NCI-H1105 treated with DMSO at 0.1 percent for 48 hours (cell line): ENCODE results near the gene FANK1.
"Not testable (repeated sequence)": the region's sequence is repeated elsewhere in the genome, so short reads cannot be mapped to it uniquely, and the experiment has no call there.

Experiments used
- DNase-seq: peaks from one replicate; lab custom pipeline; 2025; lab: John Stamatoyannopoulos, UW

The FANK1 gene

DNA sequence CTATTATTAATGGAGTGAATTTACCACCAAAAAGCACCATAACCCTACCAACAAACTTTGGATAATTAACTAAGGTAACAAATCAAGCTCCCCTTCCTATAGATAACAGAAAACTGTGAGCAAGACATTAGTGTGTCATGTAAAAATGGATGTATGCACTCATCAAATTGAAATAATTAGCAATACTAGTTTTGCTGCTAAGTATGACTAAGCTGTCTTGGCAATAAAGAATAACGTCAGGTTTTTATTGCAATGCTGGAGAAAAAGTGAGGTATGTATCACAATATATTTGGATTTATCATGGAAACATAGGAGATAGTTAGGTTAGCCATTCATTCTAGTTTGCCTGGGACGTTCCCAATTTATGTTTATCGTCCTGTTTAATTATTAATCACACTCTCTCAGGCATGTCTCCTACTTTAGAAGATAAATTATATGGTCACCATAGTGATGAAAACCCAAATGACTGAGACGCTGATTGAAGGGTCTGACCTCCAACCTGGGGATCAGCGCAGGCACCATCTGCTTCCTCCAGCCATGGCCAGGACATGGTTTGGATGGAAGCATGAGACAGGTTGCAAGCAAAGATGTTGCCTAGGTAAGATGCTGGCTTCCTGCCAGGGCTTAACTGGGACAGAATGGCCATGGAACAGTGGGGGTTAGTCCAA, 125.6 kb downstream of the FANK1 start:
- DNase-seq: no peak

DNA sequence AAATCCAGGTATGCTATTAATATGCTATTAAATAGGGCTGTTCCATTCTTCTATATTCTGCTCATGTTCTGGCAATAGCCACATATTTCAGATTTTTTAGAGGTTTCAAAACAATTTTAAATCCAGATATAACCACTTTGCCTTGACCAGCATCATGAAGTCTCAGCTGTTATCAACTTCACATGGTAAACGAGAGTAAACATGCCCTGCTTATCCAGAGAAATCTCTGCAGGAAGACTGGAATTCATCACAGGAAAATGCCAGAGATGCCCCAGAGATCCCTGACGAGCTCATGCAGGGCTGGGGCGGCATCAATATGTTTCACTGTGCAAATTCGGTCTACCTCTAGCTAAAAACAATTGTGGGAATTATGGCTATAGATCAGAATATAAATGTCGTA, 126.5 kb downstream of the FANK1 start:
- DNase-seq: no peak

GRCh38 chr10:126027692-126028091, 131.3 kb downstream of the FANK1 start:
- DNase-seq: no peak

DNA sequence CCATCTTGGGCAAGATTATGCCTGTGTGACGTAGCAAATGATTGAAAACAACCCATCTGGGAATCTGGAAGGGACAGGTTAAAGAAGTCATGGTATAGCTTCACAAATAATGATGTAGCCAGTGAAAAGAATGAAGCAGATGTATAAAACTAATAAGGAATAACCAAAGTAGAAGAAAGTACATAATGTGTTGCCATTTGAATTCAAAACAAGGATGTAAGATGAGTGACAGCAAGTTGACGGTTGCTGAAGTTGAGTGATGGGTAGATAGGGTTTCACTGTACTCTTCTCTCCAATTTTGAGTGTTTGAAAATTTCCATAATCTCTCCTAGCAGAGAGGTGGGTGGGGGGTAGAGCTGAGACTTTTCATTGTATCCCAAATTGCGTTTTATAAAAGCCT, 133.6 kb downstream of the FANK1 start:
- DNase-seq: no peak

DNA sequence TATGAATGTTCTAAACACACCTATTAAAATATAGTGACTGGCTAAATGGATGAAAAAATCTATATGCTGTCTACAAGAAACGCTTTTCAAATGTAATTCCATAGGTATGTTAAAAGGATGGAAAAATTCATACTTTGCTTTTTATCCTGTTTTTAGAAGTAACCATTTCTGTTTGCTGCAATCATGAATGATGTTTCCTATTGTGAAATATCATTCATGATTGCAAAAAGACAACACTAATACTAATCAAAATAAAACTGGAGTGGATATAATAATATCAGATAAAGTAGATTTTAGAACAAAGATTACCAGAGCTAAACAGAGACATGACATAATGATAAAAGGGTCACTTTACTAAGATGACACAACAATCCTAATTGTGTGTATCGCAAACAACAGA, 138.2 kb downstream of the FANK1 start:
- DNase-seq: no peak

DNA sequence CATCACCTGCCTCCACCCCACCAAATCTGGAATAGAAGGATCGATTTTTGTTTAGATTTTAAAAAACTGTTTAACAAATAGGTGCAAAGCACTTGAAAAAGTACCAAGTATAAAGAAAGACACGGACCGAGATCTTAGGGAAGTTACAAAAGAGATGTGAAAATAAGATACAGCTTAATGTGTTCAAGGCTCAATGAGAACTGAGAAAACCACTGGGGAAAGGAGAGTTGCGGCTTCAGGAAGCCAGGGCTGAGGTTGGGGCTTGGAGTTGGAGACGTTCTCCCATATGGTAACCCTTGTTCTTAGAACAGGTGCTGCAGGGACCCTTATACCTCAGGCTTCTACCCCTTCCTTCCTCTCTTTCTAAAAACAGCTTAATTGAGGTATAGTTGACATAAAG, 140.2 kb downstream of the FANK1 start:
- DNase-seq: no peak

DNA sequence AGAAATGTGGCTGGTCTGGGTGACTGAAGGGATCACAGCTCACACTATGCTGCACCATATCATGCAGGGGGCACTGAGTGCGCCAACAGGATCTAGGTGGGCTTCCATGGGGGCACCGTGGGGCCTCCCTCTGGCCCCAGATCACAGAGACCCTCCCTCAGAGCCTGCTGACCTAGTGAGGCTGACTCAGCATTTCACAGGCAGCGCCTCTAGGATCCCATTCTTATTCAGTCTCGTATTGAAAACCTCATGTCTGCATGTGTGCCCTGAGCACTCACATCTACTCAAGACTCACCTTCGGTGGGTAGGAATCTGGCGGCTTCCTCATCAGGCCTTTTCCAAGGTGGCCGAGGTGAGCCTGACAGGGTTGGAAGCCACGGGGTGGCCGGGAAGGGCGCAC, 141.6 kb downstream of the FANK1 start:
- no peak for DNase-seq

DNA sequence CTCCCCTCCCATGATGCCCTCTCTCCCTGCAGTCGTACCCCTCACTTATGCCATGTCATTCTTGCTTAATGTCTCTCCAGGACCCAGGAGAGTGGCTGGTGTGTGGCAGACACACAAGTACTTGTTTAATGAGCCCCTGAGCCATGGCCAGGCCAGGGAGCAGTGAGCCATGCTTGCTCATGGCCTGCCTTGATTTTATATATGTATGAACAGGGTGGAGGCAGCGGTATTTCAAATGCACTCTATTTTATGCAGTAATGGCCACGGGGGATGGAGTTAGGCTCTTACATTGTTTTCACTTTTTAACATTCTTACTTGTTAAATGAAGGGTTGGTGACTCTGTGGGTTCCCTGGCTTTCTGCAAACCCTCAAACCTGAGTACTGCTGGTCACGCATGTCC, 144.8 kb downstream of the FANK1 start:
- no peak for DNase-seq

- no peak for DNase-seq
These were observed 145.5 kb downstream of the FANK1 start for GRCh38 chr10:126041804-126042231.

DNA sequence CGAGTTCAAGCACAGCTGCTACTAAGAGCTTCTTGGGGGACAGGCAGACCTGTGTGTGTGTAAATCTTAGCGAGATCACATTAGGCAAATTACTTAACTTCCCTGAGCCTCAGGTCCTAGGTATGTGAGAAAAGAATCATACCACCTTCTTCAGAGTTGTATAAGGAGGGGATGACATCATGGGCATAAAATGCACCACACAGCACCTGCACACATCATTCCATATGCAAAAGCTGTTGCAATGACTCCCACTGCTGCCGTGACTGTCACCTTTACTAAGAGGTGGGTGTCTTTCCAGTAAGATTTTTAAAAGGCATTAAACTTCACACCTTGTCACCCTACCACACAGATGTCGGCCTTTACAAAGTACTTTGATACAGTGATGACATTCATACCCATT, 146.0 kb downstream of the FANK1 start:
- no peak for DNase-seq

GRCh38 chr10:126042906-126043305, 146.5 kb downstream of the FANK1 start:
- no peak for DNase-seq

DNA sequence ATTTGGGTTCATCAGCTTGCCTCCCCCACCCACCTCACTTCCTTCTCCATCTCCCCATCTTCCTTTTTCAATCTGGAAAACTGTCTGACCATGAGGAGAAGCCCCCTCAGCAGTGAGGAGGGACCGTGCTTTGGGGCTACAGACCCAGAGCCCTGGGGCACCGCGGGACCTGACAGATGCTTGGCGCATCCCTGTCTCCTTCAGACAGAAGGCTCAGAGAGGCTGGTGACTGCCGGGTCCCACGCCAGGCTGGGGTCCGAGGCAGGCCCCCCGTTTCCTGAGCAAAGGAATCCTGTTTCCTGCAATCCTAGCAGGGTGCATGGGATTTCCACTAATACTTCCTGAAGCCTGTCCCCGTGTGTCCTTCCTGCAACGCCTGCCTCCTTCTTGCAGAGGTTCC, 147.0 kb downstream of the FANK1 start:
- no peak for DNase-seq

- no peak for DNase-seq
These were observed 149.5 kb downstream of the FANK1 start for GRCh38 chr10:126045861-126046260.

DNA sequence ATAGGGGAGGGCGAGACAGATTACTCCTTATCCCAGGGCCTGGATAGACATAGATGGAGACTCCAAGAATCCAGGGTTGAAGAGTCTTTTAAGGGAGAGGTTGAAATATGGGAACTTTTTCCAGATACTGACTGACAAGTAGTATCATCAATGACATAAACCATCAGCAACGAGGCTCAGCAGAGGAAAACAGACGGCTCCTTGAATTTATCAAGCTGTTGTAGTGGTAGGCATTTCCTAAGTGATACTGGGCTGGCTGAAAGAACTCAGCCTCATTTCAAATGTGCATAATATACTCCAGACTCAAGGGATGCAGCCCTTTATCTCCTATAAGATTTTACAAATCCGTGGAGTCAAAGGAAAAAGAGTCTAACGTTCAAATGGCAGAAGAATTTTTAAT, 150.5 kb downstream of the FANK1 start:
- no peak for DNase-seq

DNA sequence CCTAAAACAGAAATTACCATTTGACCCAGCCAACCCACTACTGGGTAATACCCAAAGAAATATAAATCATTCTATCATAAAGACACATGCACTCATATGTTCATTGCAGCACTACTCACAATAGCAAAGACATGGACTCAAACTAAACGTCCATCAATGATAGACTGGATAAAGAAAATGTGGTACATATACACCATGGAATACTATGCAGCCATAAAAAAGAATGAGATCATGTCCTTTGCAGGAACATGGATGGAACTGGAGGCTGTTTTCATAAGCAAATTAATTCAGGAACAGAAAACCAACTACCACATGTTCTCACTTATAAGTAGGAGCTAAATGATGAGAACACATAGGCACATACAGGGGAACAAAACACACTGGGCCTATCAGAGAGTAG, 151.4 kb downstream of the FANK1 start:
- DNase-seq: not testable (repeated sequence)

GRCh38 chr10:126049759-126050700, 153.7 kb downstream of the FANK1 start:
- no peak for DNase-seq

DNA sequence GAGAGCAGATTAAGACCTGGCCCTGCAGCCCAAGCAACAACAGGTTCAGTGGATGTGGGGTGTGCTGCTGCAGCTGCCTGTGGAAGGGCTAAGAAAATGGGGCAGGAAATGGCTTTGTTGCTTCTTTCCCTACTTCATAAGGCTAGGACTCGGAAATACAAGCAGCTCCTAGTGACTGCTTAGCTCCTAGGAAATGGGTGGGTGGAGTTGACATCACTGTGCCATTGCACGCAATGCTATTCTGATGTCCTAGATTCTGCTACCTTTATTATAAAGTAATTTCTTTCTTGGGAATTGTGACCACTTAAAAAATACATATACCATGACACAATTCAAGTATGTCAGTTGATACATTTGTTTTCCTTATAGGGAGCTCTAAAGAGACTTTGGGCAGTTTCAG, 155.8 kb downstream of the FANK1 start:
- DNase-seq: no peak

- DNase-seq: no peak
These were observed 157.8 kb downstream of the FANK1 start for GRCh38 chr10:126054191-126054590.

DNA sequence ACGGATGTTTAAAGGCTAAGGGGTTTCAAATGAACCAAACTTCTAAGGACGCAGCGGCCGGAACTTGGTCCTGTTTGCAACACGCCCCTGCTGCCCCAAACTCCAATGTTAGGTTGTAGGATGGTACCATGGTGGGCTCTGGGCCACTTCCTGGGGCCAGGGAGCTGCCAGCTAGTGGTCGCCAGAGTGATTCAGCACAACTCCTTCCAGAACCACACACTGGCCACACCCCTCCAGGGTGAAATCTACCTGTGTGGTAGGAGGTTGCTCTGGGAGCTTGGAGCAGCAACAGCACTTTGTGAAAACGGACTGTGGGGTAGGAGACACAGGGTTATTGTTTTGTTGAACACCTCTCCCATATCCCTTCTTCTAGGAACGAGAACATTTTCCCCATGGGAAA, 161.1 kb downstream of the FANK1 start:
- DNase-seq: no peak

DNA sequence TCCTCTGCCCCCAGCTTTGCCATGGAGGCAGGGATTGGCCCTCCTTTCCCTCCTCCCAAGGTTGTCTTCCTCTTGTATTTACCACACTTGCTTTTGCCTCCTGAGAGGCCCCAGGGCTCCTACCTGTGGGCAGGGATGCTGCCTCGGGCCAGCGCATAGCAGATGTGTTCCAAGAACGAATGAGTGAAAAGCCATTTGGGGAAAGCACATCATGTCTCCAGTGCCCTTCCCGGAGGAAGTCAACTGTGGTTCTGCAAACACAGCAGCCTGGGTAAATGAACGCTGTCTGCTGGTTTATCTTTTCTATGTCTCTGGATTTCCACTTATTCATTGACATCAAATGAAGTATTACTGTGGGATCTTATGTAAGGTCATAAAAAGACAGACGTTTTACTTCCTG, 161.7 kb downstream of the FANK1 start:
- DNase-seq: no peak

- no peak for DNase-seq
These were observed 162.1 kb downstream of the FANK1 start for GRCh38 chr10:126058507-126058906.
